Measurements from ENCODE around the gene SMG6.

GRCh38 chr17:2174014-2174413, 129.6 kb downstream of the SMG6 start:
- TF ChIP-seq CHD1 (IDR thresholded peaks at IDR 0.05; ENCODE audit: low read depth, low read length) (no peak), CTCF (conservative IDR thresholded peaks at IDR 0.05; ENCODE audit: low read depth, low read length) (no peak), MXI1 (IDR thresholded peaks at IDR 0.05; ENCODE audit: borderline replicate concordance, low read depth, low read length) (no peak)
